ENCODE data around the gene RNU6-1. TPM values are rescaled to one million over a fixed set of nuclear protein-coding genes. Genes with fewer than 3 reads are reported as not detected.
A peak's percentile ranks its signal among the peaks of the same experiment; 100 is the strongest.

RNU6-1 gene
- total RNA-seq, 2 experiments from 2014 or later, result not detected

DNA sequence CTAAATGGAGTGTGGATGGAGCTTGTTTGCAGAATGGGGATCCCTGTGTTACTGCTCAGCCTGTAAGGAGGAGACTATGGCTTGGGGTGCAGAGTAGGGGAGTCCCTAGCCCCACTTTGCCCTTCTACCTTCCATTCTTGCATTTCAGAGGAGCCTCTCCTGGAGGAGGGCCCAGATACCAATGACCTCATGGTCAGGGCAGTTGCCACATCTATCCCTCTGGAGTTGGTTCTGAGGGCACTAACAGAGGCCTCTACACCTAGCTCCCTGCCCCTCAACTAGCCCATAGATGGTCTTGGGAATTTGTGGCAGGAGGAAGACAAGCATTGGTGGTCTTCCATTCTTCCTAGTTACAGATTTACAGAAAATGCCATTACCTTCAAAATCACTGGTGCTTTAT, 8.5 kb downstream of the RNU6-1 start:
- Mint-ChIP-seq H3K4me3 (no peak overlapping the region), H3K36me3 (ENCODE audit: low read depth) (peaks cover 2% of the 10 kb centered on the region), H3K27ac (no peak overlapping the region), H3K4me1 (ENCODE audit: low read depth) (peaks cover 51% of the 10 kb centered on the region), H3K27me3 (ENCODE audit: low read depth) (peaks cover 76% of the 10 kb centered on the region), H3K9me3 (ENCODE audit: insufficient read depth) (no peaks in the 10 kb centered on the region)
- CTCF ChIA-PET, result interaction anchor here (1.0 to 2.4 kb wide), 3 partner anchors 48 to 374 kb away, joined by 3 to 13 read pairs (median 13); no protein-coding TSS in a partner anchor
- DNase-seq (no peak), ATAC-seq (no peak)
- POLR2A ChIA-PET, result interaction anchor here (0.6 kb wide), 1 partner anchor 1582 kb away, joined by 3 read pairs; no protein-coding TSS in a partner anchor

DNA sequence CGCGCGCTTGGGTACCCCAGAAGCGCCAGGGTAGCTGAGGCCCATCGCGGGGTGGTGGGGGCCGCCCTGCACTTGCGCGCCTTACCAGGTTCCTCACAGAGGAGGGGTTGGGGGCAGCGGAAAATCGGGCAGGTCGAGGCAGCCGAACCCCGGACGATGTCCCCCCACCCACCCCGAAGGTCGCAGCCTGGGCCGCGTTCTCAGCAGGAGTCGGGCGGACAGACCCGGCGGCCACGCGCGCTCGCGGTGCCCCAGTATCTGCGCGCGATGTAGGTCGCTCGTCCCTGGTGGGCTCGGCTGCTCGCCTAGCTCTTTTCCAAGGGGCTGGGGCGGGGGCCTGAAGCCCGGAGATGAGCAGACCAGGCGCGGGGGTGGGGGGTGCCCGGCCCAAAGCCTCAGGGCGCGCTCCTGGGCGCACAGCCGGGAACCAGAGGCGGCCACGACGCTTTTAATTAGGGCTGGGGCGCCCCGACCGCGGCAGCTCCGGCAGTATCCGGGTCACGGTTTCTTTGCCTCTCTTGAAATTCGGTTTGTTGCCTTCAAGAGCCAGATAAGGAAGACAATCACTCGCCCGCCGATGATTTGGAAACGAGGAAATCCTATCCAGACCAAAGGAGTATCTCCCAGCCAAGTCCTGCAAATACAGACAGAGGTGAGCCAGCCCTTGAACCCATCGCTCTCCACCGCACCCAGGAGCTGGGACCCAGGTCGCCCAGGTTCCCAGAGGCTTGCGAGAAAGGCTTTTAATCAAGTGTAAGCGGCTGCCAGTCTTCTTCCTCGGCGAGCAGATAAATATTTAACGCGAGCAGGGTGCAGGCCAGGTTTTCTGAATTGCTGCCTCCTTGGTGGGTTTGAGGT, 10.0 kb downstream of the RNU6-1 start:
- no peak overlapping the region for H3K4me3 Mint-ChIP-seq
- H3K36me3 Mint-ChIP-seq (ENCODE audit: low read depth), result peaks cover 5% of the 10 kb centered on the region
- no peaks in the 10 kb centered on the region for H3K9me3 Mint-ChIP-seq (ENCODE audit: insufficient read depth)
- DNase-seq (no peak), ATAC-seq (no peak)
- H3K4me1 Mint-ChIP-seq (ENCODE audit: low read depth), result peaks cover 46% of the 10 kb centered on the region
- CTCF ChIA-PET, result no interaction called here
- peaks cover 76% of the 10 kb centered on the region for H3K27me3 Mint-ChIP-seq (ENCODE audit: low read depth)
- no peak overlapping the region for H3K27ac Mint-ChIP-seq
- POLR2A ChIA-PET, result no interaction called here

- Mint-ChIP-seq H3K4me1 (ENCODE audit: low read depth) (peaks cover 44% of the 10 kb centered on the region), H3K4me3 (no peak overlapping the region), H3K36me3 (ENCODE audit: low read depth) (peaks cover 5% of the 10 kb centered on the region), H3K27me3 (ENCODE audit: low read depth) (peaks cover 77% of the 10 kb centered on the region), H3K27ac (peak overlapping the region; percentile 23), H3K9me3 (ENCODE audit: insufficient read depth) (no peaks in the 10 kb centered on the region)
- ChIA-PET CTCF (no interaction called here), POLR2A (no interaction called here)
- no peak for DNase-seq
- ATAC-seq, result no peak
Measured at GRCh38 chr15:67828969-67829646, 10.7 kb downstream of the RNU6-1 start.

GRCh38 chr15:67828278-67828968, 11.4 kb downstream of the RNU6-1 start:
- peak overlapping the region; percentile 57 for H3K27ac Mint-ChIP-seq

GRCh38 chr15:67827562-67828277, 12.1 kb downstream of the RNU6-1 start:
- Mint-ChIP-seq H3K36me3 (ENCODE audit: low read depth) (peaks cover 10% of the 10 kb centered on the region), H3K4me1 (ENCODE audit: low read depth) (peaks cover 39% of the 10 kb centered on the region), H3K4me3 (no peak overlapping the region), H3K27ac (no peak overlapping the region), H3K27me3 (ENCODE audit: low read depth) (peaks cover 73% of the 10 kb centered on the region), H3K9me3 (ENCODE audit: insufficient read depth) (no peaks in the 10 kb centered on the region)
- ChIA-PET CTCF (no interaction called here), POLR2A (no interaction called here)
- DNase-seq (no peak), ATAC-seq (no peak)

More at GRCh38 chr15:67828278-67828968, 11.4 kb downstream of the RNU6-1 start:
- Mint-ChIP-seq H3K9me3 (ENCODE audit: insufficient read depth) (no peaks in the 10 kb centered on the region), H3K36me3 (ENCODE audit: low read depth) (peaks cover 10% of the 10 kb centered on the region), H3K4me3 (peak overlapping the region; percentile 31), H3K27me3 (ENCODE audit: low read depth) (peaks cover 77% of the 10 kb centered on the region), H3K4me1 (ENCODE audit: low read depth) (peaks cover 45% of the 10 kb centered on the region)
- DNase-seq (no peak), ATAC-seq (no peak)
- ChIA-PET POLR2A (no interaction called here), CTCF (no interaction called here)

- CTCF ChIA-PET, result no interaction called here
- Mint-ChIP-seq H3K4me1 (ENCODE audit: low read depth) (peaks cover 46% of the 10 kb centered on the region), H3K27me3 (ENCODE audit: low read depth) (peaks cover 75% of the 10 kb centered on the region), H3K9me3 (ENCODE audit: insufficient read depth) (no peaks in the 10 kb centered on the region), H3K27ac (no peak overlapping the region), H3K36me3 (ENCODE audit: low read depth) (peaks cover 10% of the 10 kb centered on the region), H3K4me3 (no peak overlapping the region)
- POLR2A ChIA-PET, result no interaction called here
- DNase-seq (no peak), ATAC-seq (no peak)
Measured at GRCh38 chr15:67826717-67827561, 12.9 kb downstream of the RNU6-1 start.

DNA sequence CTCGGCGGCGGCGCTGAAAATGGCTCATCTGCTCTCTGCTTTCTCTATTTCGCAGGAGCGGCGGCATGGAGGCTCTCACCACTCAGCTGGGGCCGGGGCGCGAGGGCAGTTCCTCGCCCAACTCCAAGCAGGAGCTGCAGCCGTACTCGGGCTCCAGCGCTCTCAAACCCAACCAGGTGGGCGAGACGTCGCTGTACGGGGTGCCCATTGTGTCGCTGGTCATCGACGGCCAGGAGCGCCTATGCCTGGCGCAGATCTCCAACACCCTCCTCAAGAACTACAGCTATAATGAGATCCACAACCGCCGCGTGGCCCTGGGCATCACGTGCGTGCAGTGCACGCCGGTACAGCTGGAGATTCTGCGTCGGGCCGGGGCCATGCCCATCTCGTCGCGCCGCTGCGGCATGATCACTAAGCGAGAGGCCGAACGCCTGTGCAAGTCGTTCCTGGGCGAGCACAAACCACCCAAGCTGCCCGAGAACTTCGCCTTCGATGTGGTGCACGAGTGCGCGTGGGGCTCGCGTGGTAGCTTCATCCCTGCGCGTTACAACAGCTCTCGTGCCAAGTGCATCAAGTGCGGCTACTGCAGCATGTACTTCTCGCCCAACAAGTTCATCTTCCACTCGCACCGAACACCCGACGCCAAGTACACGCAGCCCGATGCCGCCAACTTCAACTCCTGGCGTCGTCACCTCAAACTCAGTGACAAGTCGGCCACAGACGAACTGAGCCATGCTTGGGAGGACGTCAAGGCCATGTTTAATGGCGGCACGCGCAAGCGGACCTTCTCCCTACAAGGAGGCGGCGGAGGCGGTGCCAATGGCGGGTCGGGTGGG, 13.7 kb downstream of the RNU6-1 start:
- DNase-seq (no peak), ATAC-seq (no peak)
- peaks cover 51% of the 10 kb centered on the region for H3K4me1 Mint-ChIP-seq (ENCODE audit: low read depth)
- peaks cover 10% of the 10 kb centered on the region for H3K36me3 Mint-ChIP-seq (ENCODE audit: low read depth)
- H3K27me3 Mint-ChIP-seq (ENCODE audit: low read depth), result peaks cover 75% of the 10 kb centered on the region
- ChIA-PET CTCF (interaction anchor here (0.8 kb wide), 1 partner anchor 10 kb away, joined by 3 read pairs; no protein-coding TSS in a partner anchor), POLR2A (no interaction called here)
- H3K4me3 Mint-ChIP-seq, result peak overlapping the region; percentile 59
- H3K9me3 Mint-ChIP-seq (ENCODE audit: insufficient read depth), result no peaks in the 10 kb centered on the region
- H3K27ac Mint-ChIP-seq, result peak overlapping the region; percentile 80

DNA sequence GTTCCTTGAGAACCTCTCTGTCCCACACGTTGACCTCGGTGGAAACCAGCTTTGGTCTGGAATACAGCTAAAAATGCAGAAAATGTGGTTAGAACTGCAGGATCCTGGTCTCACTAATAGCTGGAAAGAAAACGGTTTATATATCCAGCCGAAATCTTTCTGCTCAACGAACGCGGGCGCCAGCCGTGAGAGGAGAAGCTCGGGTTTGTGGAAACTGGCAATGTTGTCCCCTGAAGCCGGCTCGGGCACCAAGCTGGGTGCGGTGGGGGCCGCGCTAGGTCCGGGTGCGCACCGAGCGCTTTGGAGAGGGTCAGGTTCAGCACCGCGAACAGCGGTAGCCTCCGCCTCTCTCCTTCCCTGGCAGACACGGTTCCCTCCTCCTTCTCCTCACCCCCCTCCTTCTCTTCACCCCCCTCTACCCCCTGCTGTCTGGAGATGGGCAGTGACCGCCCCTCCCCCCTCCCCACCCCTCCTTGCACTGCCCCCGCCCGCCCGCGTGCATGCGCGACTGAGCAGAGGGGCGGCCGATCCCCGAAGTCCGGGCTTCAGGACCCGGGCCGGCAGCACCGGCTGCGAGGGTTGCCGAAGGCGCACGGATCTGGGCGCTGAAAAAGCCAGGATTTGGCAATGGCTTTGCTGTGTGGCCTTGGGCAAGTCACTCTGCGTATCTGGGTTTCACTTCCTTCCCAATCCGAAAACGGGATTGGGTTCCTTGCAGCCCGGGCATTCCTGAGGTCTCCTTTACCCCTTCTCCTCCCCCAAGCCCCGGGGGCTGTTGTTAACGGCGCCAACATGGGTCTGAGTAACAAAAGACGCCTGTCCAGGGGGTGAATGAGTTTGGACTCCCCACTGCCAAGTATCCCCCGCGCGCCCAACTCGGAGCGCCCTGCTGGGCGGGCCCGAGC, 14.6 kb downstream of the RNU6-1 start, which contains the start of gene SKOR1:
SKOR1 (plus strand) TSS at position 534 of the 905 bp plus-strand sequence; CDS start at position 628, 94 bp downstream.
- H3K4me3 Mint-ChIP-seq, result peak within 1 kb of the TSS; percentile 59
- peaks cover 44% of the 10 kb centered on the region for H3K4me1 Mint-ChIP-seq (ENCODE audit: low read depth)
- ATAC-seq (no peak), DNase-seq (no peak)
- H3K27me3 Mint-ChIP-seq (ENCODE audit: low read depth), result peaks cover 75% of the 10 kb centered on the region
- ChIA-PET POLR2A (no interaction called here), CTCF (interaction anchor here (0.8 to 2.6 kb wide), 5 partner anchors 11 to 368 kb away, joined by 3 to 15 read pairs (median 7); no protein-coding TSS in a partner anchor)
- H3K27ac Mint-ChIP-seq, result peak within 1 kb of the TSS; percentile 80
- H3K36me3 Mint-ChIP-seq (ENCODE audit: low read depth), result peaks cover 10% of the 10 kb centered on the region
- H3K9me3 Mint-ChIP-seq (ENCODE audit: insufficient read depth), result no peaks in the 10 kb centered on the region

GRCh38 chr15:67824197-67824968, 15.5 kb downstream of the RNU6-1 start:
- Mint-ChIP-seq H3K4me1 (ENCODE audit: low read depth) (peaks cover 41% of the 10 kb centered on the region), H3K27me3 (ENCODE audit: low read depth) (peaks cover 75% of the 10 kb centered on the region), H3K9me3 (ENCODE audit: insufficient read depth) (no peaks in the 10 kb centered on the region), H3K36me3 (ENCODE audit: low read depth) (peaks cover 10% of the 10 kb centered on the region), H3K27ac (no peak overlapping the region), H3K4me3 (peak overlapping the region; percentile 56)
- CTCF ChIA-PET, result interaction anchor here (0.8 to 2.6 kb wide), 5 partner anchors 12 to 367 kb away, joined by 3 to 15 read pairs (median 7); no protein-coding TSS in a partner anchor
- ATAC-seq (no peak), DNase-seq (no peak)
- POLR2A ChIA-PET, result interaction anchor here (0.6 to 1.1 kb wide), 2 partner anchors 282 to 286 kb away, joined by 3 to 4 read pairs; partner anchors contain the start of gene MAP2K5

All from activated CD8-positive, alpha-beta T cell treated with anti-CD3 and anti-CD28 coated beads, Interleukin-2, amount 10 ng/mL, durations not matched to agents 7 days and 5 days (primary cell).